ENCODE results near the gene CHST7.

- TF ChIP-seq, protein P1, sequence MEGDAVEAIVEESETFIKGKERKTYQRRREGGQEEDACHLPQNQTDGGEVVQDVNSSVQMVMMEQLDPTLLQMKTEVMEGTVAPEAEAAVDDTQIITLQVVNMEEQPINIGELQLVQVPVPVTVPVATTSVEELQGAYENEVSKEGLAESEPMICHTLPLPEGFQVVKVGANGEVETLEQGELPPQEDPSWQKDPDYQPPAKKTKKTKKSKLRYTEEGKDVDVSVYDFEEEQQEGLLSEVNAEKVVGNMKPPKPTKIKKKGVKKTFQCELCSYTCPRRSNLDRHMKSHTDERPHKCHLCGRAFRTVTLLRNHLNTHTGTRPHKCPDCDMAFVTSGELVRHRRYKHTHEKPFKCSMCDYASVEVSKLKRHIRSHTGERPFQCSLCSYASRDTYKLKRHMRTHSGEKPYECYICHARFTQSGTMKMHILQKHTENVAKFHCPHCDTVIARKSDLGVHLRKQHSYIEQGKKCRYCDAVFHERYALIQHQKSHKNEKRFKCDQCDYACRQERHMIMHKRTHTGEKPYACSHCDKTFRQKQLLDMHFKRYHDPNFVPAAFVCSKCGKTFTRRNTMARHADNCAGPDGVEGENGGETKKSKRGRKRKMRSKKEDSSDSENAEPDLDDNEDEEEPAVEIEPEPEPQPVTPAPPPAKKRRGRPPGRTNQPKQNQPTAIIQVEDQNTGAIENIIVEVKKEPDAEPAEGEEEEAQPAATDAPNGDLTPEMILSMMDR (conservative IDR thresholded peaks at IDR 0.05 in 1 of 2, IDR thresholded peaks at IDR 0.05 in 1 of 2; ENCODE audit: low read depth in 1 of 2, low read length in 2 of 2) = no peak
- TF ChIP-seq EZH2 (IDR thresholded peaks at IDR 0.05; ENCODE audit: low read length, missing control alignments) = no peak
Measured at GRCh38 chrX:46643636-46644035, 70.1 kb downstream of the CHST7 start.

All from fibroblast of lung (primary cell).